HK-2 (cell line): ENCODE results near the gene MEX3D.
A peak's percentile ranks its signal among the peaks of the same experiment; 100 is the strongest.

Experiments
- DNase-seq: peaks from one replicate; pipeline ENCODE4 v3.0.0-alpha.2; 2018; ENCODE audit not compliant: unreplicated experiment

Gene MEX3D

GRCh38 chr19:1568320-1569019, at the start of gene MEX3D:
TSS of gene MEX3D (minus strand) at chr19:1568325. CDS start at chr19:1568058, 267 bp downstream.
- peak; percentile 64 for DNase-seq

- no peak for DNase-seq
Observed at GRCh38 chr19:1616875-1617274, 48.8 kb upstream of the MEX3D start.

- DNase-seq: no peak
Observed at GRCh38 chr19:1616396-1616795, 48.3 kb upstream of the MEX3D start.

GRCh38 chr19:1615156-1615765, 47.1 kb upstream of the MEX3D start:
- DNase-seq: no peak

- no peak for DNase-seq
Observed at GRCh38 chr19:1613808-1614570, 45.9 kb upstream of the MEX3D start.

- DNase-seq: no peak
Observed at GRCh38 chr19:1613146-1613545, 45.0 kb upstream of the MEX3D start.

- DNase-seq: no peak
Observed at GRCh38 chr19:1612114-1613086, 44.3 kb upstream of the MEX3D start.

- DNase-seq: no peak
Observed at GRCh38 chr19:1611353-1611752, 43.2 kb upstream of the MEX3D start.

GRCh38 chr19:1610579-1610978, 42.5 kb upstream of the MEX3D start:
- DNase-seq: no peak

GRCh38 chr19:1609680-1610474, 41.8 kb upstream of the MEX3D start:
- DNase-seq: no peak

GRCh38 chr19:1609103-1609396, 40.9 kb upstream of the MEX3D start:
- no peak for DNase-seq

- peak; percentile 35 for DNase-seq
Observed at GRCh38 chr19:1608359-1609102, 40.4 kb upstream of the MEX3D start.

- no peak for DNase-seq
Observed at GRCh38 chr19:1606138-1606651, 38.1 kb upstream of the MEX3D start.

- DNase-seq: peak; percentile 96
Observed at GRCh38 chr19:1605236-1606137, 37.4 kb upstream of the MEX3D start, which contains the start of gene UQCR11. TSS of gene UQCR11 (minus strand) at chr19:1605462. CDS start at chr19:1605409, 53 bp downstream.

GRCh38 chr19:1602091-1602707, 34.1 kb upstream of the MEX3D start:
- no peak for DNase-seq

GRCh38 chr19:1601613-1602064, 33.5 kb upstream of the MEX3D start:
- DNase-seq: no peak

GRCh38 chr19:1599460-1599846, 31.3 kb upstream of the MEX3D start:
- no peak for DNase-seq

- no peak for DNase-seq
Observed at GRCh38 chr19:1598777-1599459, 30.8 kb upstream of the MEX3D start.
